ENCODE results near the gene COL25A1. TPM values are rescaled to one million over a fixed set of nuclear protein-coding genes. Genes with fewer than 3 reads are reported as not detected.

Gene COL25A1
- total RNA-seq, 1 experiment from 2014 or later, result not detected

- no peak for TF ChIP-seq CTCF (IDR thresholded peaks at IDR 0.05)
- TF ChIP-seq TCF7L2 (IDR thresholded peaks at IDR 0.05; ENCODE audit: low read depth, low read length), result no peak
- no peak for TF ChIP-seq SIN3A (IDR thresholded peaks at IDR 0.05; ENCODE audit: borderline replicate concordance, insufficient read depth, low read depth, low read length)
- no peak for TF ChIP-seq REST (IDR thresholded peaks at IDR 0.05; ENCODE audit: insufficient read depth in 1 of 2, low read depth in 2 of 2, low read length in 1 of 2)
- TF ChIP-seq POLR2AphosphoS5 (IDR thresholded peaks at IDR 0.05; ENCODE audit: low read depth, low read length), result no peak
- Histone ChIP-seq H3K4me3 (ENCODE audit: low read depth in 2 of 2, low read length in 2 of 2) (no peak overlapping the region), H3K36me3 (ENCODE audit: control insufficient read depth, insufficient read depth, low read length) (no peaks in the 10 kb centered on the region), H3K4me1 (ENCODE audit: control insufficient read depth, insufficient read depth, low read length) (no peaks in the 10 kb centered on the region), H3K9me3 (ENCODE audit: control insufficient read depth, insufficient read depth, low read depth, low read length) (no peaks in the 10 kb centered on the region), H3K27ac (ENCODE audit: low read length) (no peak overlapping the region), H3K27me3 (ENCODE audit: control insufficient read depth, insufficient read depth, low read length) (no peaks in the 10 kb centered on the region)
- intact Hi-C loops (cut with micrococcal nuclease; ENCODE audit: unreplicated experiment), result no loop called here
- ChIA-PET POLR2A (no interaction called here), CTCF (interaction anchor here (0.5 kb wide), 1 partner anchor 390 kb away, joined by 7 read pairs; no protein-coding TSS in a partner anchor)
- no TSS peak for BruUV-seq (replicated peaks)
- ATAC-seq (no peak), DNase-seq (ENCODE audit: low read depth, low spot score) (no peak)
- in situ Hi-C loops (cut with HindIII; ENCODE audit: low pct_unique_long_range_greater_than_20kb, low sequenced_read_pairs), result no loop called here
These were observed 117.9 kb downstream of the COL25A1 start for GRCh38 chr4:109184491-109184961.

DNA sequence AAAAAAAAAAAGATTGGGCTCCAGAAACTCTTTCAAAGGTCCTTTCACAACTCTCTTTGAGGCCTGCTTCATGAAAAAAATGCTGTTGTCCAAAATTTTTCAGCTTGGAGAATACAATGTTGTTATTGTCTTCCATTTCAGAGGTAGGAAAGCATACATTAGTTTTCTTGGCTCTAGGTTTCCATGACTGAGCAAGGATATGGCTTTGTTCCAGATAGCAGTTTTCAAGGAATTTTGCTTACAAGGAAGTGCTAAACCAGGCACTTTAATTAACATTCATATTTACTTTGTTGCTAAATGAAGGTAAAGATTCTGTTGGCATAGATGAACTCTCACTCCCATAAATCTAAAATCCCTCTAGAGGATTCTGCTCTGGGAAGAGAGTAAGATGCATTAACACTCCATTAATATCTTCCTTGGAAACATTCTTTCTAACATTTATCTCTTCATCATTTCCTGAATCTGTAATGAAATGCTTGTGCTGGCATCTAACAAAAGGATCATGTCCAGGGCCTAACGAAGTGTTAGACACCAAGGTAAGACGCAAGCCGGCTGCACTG is 118.4 kb downstream of the COL25A1 start:
- H3K36me3 ChIP-seq (ENCODE audit: control insufficient read depth, insufficient read depth, low read length), result no peaks in the 10 kb centered on the region
- in situ Hi-C loops (cut with HindIII; ENCODE audit: low pct_unique_long_range_greater_than_20kb, low sequenced_read_pairs), result no loop called here
- ATAC-seq (no peak), DNase-seq (ENCODE audit: low read depth, low spot score) (no peak)
- no peaks in the 10 kb centered on the region for H3K27me3 ChIP-seq (ENCODE audit: control insufficient read depth, insufficient read depth, low read length)
- no peaks in the 10 kb centered on the region for H3K4me1 ChIP-seq (ENCODE audit: control insufficient read depth, insufficient read depth, low read length)
- POLR2A ChIA-PET, result no interaction called here
- no TSS peak for BruUV-seq (replicated peaks)
- H3K4me3 ChIP-seq (ENCODE audit: low read depth in 2 of 2, low read length in 2 of 2), result no peak overlapping the region
- H3K9me3 ChIP-seq (ENCODE audit: control insufficient read depth, insufficient read depth, low read depth, low read length), result no peaks in the 10 kb centered on the region
- intact Hi-C loops (cut with micrococcal nuclease; ENCODE audit: unreplicated experiment), result no loop called here
- CTCF ChIA-PET, result interaction anchor here (0.5 kb wide), 1 partner anchor 390 kb away, joined by 7 read pairs; no protein-coding TSS in a partner anchor
- H3K27ac ChIP-seq (ENCODE audit: low read length), result no peak overlapping the region
- no peak for TF ChIP-seq REST (IDR thresholded peaks at IDR 0.05; ENCODE audit: insufficient read depth in 1 of 2, low read depth in 2 of 2, low read length in 1 of 2)

Data from Panc1 (cell line).